EH (cell line): ENCODE results near the gene EIF4G2.

Experiments used
- DNase-seq: peaks from one replicate; pipeline ENCODE4 v3.0.0-alpha.2; 2015; ENCODE audit warnings: low read depth

EIF4G2 gene

GRCh38 chr11:10771457-10771856 is 37.3 kb downstream of the EIF4G2 start:
- no peak for DNase-seq

GRCh38 chr11:10770626-10771254 is 38.0 kb downstream of the EIF4G2 start:
- DNase-seq = peak; percentile 64

GRCh38 chr11:10764412-10764811 is 44.3 kb downstream of the EIF4G2 start:
- no peak for DNase-seq

GRCh38 chr11:10763766-10764165 is 45.0 kb downstream of the EIF4G2 start:
- DNase-seq = no peak

GRCh38 chr11:10762913-10763421 is 45.8 kb downstream of the EIF4G2 start:
- DNase-seq = no peak

GRCh38 chr11:10762185-10762584 is 46.5 kb downstream of the EIF4G2 start:
- DNase-seq = no peak

GRCh38 chr11:10761085-10761698 is 47.5 kb downstream of the EIF4G2 start:
- no peak for DNase-seq

GRCh38 chr11:10758957-10759356 is 49.8 kb downstream of the EIF4G2 start:
- DNase-seq = peak; percentile 20

GRCh38 chr11:10752486-10752885 is 56.2 kb downstream of the EIF4G2 start:
- DNase-seq = no peak

- DNase-seq = no peak
Measured at GRCh38 chr11:10752061-10752460, 56.7 kb downstream of the EIF4G2 start.

GRCh38 chr11:10751581-10751940 is 57.2 kb downstream of the EIF4G2 start:
- DNase-seq = peak; percentile 19

GRCh38 chr11:10750838-10751580 is 57.7 kb downstream of the EIF4G2 start, which contains the start of gene CTR9:
Gene CTR9 (plus strand): TSS chr11:10751246. CDS start chr11:10751413, 167 bp downstream.
- DNase-seq = peak; percentile 93

GRCh38 chr11:10749476-10749875 is 59.2 kb downstream of the EIF4G2 start:
- no peak for DNase-seq

GRCh38 chr11:10747733-10748132 is 61.0 kb downstream of the EIF4G2 start:
- DNase-seq = no peak
